Measurements from ENCODE around the gene COMMD7. TPM values are rescaled to one million over a fixed set of nuclear protein-coding genes. Genes with fewer than 3 reads are reported as not detected.

Gene COMMD7
- total and polyA plus RNA-seq, 9 of the 15 experiments (the other 6 are each of a cell fraction or from before 2014, with no cell fraction given), result 11.9 to 69.1 (median 34.7) TPM

- TF ChIP-seq, protein P1, sequence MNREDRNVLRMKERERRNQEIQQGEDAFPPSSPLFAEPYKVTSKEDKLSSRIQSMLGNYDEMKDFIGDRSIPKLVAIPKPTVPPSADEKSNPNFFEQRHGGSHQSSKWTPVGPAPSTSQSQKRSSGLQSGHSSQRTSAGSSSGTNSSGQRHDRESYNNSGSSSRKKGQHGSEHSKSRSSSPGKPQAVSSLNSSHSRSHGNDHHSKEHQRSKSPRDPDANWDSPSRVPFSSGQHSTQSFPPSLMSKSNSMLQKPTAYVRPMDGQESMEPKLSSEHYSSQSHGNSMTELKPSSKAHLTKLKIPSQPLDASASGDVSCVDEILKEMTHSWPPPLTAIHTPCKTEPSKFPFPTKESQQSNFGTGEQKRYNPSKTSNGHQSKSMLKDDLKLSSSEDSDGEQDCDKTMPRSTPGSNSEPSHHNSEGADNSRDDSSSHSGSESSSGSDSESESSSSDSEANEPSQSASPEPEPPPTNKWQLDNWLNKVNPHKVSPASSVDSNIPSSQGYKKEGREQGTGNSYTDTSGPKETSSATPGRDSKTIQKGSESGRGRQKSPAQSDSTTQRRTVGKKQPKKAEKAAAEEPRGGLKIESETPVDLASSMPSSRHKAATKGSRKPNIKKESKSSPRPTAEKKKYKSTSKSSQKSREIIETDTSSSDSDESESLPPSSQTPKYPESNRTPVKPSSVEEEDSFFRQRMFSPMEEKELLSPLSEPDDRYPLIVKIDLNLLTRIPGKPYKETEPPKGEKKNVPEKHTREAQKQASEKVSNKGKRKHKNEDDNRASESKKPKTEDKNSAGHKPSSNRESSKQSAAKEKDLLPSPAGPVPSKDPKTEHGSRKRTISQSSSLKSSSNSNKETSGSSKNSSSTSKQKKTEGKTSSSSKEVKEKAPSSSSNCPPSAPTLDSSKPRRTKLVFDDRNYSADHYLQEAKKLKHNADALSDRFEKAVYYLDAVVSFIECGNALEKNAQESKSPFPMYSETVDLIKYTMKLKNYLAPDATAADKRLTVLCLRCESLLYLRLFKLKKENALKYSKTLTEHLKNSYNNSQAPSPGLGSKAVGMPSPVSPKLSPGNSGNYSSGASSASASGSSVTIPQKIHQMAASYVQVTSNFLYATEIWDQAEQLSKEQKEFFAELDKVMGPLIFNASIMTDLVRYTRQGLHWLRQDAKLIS (CRISPR knock-in tag; IDR thresholded peaks at IDR 0.05), result no peak
- TF ChIP-seq ELF4 (CRISPR knock-in tag; IDR thresholded peaks at IDR 0.05), result no peak
- TF ChIP-seq ZNF3 (CRISPR knock-in tag; IDR thresholded peaks at IDR 0.05), result no peak
- no peak for TF ChIP-seq DIDO1 (tag; IDR thresholded peaks at IDR 0.05; ENCODE audit: low read depth)
- no peak for TF ChIP-seq SP1 (CRISPR knock-in tag; IDR thresholded peaks at IDR 0.05)
- no peak for TF ChIP-seq SMARCA5 (IDR thresholded peaks at IDR 0.05)
- TF ChIP-seq PTRF (tag; IDR thresholded peaks at IDR 0.05), result no peak
- no peak for TF ChIP-seq ZNF830 (CRISPR knock-in tag; IDR thresholded peaks at IDR 0.05)
- TF ChIP-seq NR2C1 (IDR thresholded peaks at IDR 0.05), result no peak
- no peak for TF ChIP-seq NR2C1 (tag; IDR thresholded peaks at IDR 0.05)
- no peak for TF ChIP-seq ADNP (tag; IDR thresholded peaks at IDR 0.05)
- TF ChIP-seq TCFL5 (CRISPR knock-in tag; conservative IDR thresholded peaks at IDR 0.05), result no peak
- no peak for TF ChIP-seq GTF3C2 (IDR thresholded peaks at IDR 0.05; ENCODE audit: borderline replicate concordance, extremely low read depth, insufficient read length)
- TF ChIP-seq NCOR1 (IDR thresholded peaks at IDR 0.05), result no peak
- no peak for TF ChIP-seq AFF1 (IDR thresholded peaks at IDR 0.05; ENCODE audit: low read depth in 1 of 2, partially characterized antibody in 2 of 2)
- no peak for TF ChIP-seq TRIM28 (IDR thresholded peaks at IDR 0.05)
- TF ChIP-seq HNRNPL (IDR thresholded peaks at IDR 0.05; ENCODE audit: low read depth, low read length), result no peak
- TF ChIP-seq CBX1 (IDR thresholded peaks at IDR 0.05; ENCODE audit: low read depth), result no peak
Observed at GRCh38 chr20:32764005-32764960, 21.0 kb upstream of the COMMD7 start (continued).
